Right cardiac atrium (tissue), 5 donors: ENCODE results near the gene SEC16A. TPM values are rescaled to one million over a fixed set of nuclear protein-coding genes. Genes with fewer than 3 reads are reported as not detected.
A peak's percentile ranks its signal among the peaks of the same experiment; 100 is the strongest.

ENCODE experiments used
- ATAC-seq, 2 donors: fragments of 200-7000 bp; cut with Tn5 transposase; one replicate each; pipeline versions ENCODE4 v1.8.0 to v1.9.1; 2020; ENCODE audit warnings: moderate library complexity in 2 of 2, mild to moderate bottlenecking in 1 of 2
- DNase-seq, 3 donors: peaks; one replicate each; pipeline ENCODE4 v3.0.0-alpha.2; 2020
- H3K27ac ChIP-seq: one replicate; pipeline ENCODE4 v1.5.1; 2013; ENCODE audit warnings: mild to moderate bottlenecking, low read length, control low read depth, moderate library complexity
- H3K27me3 ChIP-seq: one replicate; pipeline ENCODE4 v1.6.1; 2013; ENCODE audit not compliant: control insufficient read depth, insufficient read depth
- H3K4me1 ChIP-seq: one replicate; pipeline ENCODE4 v1.6.1; 2013; ENCODE audit warnings: low read length; ENCODE audit not compliant: control insufficient read depth, insufficient read depth
- H3K4me3 ChIP-seq: one replicate; pipeline ENCODE4 v1.5.1; 2013; ENCODE audit warnings: low read length, control low read depth
- H3K9me3 ChIP-seq: one replicate; pipeline ENCODE4 v1.6.1; 2013; ENCODE audit warnings: low read length; ENCODE audit not compliant: control insufficient read depth
- WGBS: extraction: QIAGEN DNeasy Blood & Tissue Kit; methylation state at CpG from one replicate; pipeline ENCODE4 v1.1.7; 2013; 5-methylcytosine and 5-hydroxymethylcytosine counted together
- intact Hi-C, 4 donors: fragments of 100-400 bp; cut with DNase I; formaldehyde crosslinking; loops; one replicate each; pipeline versions ENCODE4 v1.11.0 to v1.14.0; 2022 to 2023
- polyA plus RNA-seq: library from polyadenylated mRNA; stranded (reverse); fragments of 200-250 nt; gene quantifications from one replicate; pipeline ENCODE4 v1.2.3, GENCODE V29; 2013
- total RNA-seq, 4 donors: library from RNA; stranded (reverse); fragmentation: NEBNext Ultra II Directional; extraction: Animal tissue kit (Norgen Biotek cat#: 25700); gene quantifications; one replicate each; pipeline ENCODE4 v1.2.1, GENCODE V29; 2021
- donor health status: healthy with polysubstance abuse.
- donor health status: DM: no; HTN: yes; CAD: no.
- donor health status: DM: no; HTN: no; CAD: no.
- donor health status: DM: no; HTN: yes; CAD: no; lungs with severe emphysema.
- donor health status: DM: yes; HTN: yes; CAD: no.

Gene SEC16A
- total and polyA plus RNA-seq, 5 donors: 23.1 to 35.3 (median 26.4) TPM

- Histone ChIP-seq H3K27me3 (no peaks in the 10 kb centered on the region), H3K9me3 (no peaks in the 10 kb centered on the region), H3K4me1 (peaks cover 29% of the 10 kb centered on the region), H3K4me3 (no peak overlapping the region), H3K27ac (no peak overlapping the region)
- WGBS: 63% methylated on average over 34 of the region's 34 CpGs
- peak in 1 of 2 donors; percentile 9 for ATAC-seq
- DNase-seq: no peak
- intact Hi-C loops: no loop called here
Observed at GRCh38 chr9:136527721-136528710, 45.2 kb upstream of the SEC16A start.

- Histone ChIP-seq H3K4me3 (no peak overlapping the region), H3K9me3 (no peaks in the 10 kb centered on the region), H3K27me3 (no peaks in the 10 kb centered on the region), H3K4me1 (peaks cover 23% of the 10 kb centered on the region), H3K27ac (no peak overlapping the region)
- no peak for ATAC-seq
- intact Hi-C loops: no loop called here
- WGBS: 85% methylated on average over 20 of the region's 20 CpGs
- DNase-seq: no peak
Observed at GRCh38 chr9:136527131-136527530, 44.3 kb upstream of the SEC16A start.

- DNase-seq: no peak
- no peaks in the 10 kb centered on the region for H3K9me3 ChIP-seq
- ATAC-seq: peak; percentile 4 to 39
- H3K4me3 ChIP-seq: no peak overlapping the region
- no peaks in the 10 kb centered on the region for H3K27me3 ChIP-seq
- no peak overlapping the region for H3K27ac ChIP-seq
- intact Hi-C loops: no loop called here
- peaks cover 23% of the 10 kb centered on the region for H3K4me1 ChIP-seq
- 62% methylated on average over 30 of the region's 30 CpGs for WGBS
Observed at GRCh38 chr9:136526625-136527066, 43.8 kb upstream of the SEC16A start.

- Histone ChIP-seq H3K27ac (peak overlapping the region; percentile 27), H3K4me3 (no peak overlapping the region)
- intact Hi-C loops: no loop called here
Observed at GRCh38 chr9:136525841-136526499, 43.1 kb upstream of the SEC16A start.

GRCh38 chr9:136525207-136525606 lies 42.4 kb upstream of the SEC16A start:
- H3K4me1 ChIP-seq: peaks cover 18% of the 10 kb centered on the region
- DNase-seq (no peak), ATAC-seq (no peak)
- no peaks in the 10 kb centered on the region for H3K27me3 ChIP-seq
- WGBS: 84% methylated on average over 21 of the region's 21 CpGs
- H3K9me3 ChIP-seq: no peaks in the 10 kb centered on the region
- intact Hi-C loops: no loop called here
- H3K27ac ChIP-seq: no peak overlapping the region
- no peak overlapping the region for H3K4me3 ChIP-seq

More at GRCh38 chr9:136525841-136526499, 43.1 kb upstream of the SEC16A start:
- DNase-seq (peak; percentile 72 to 88 (median 86)), ATAC-seq (peak; percentile 55 to 65)
- Histone ChIP-seq H3K27me3 (no peaks in the 10 kb centered on the region), H3K9me3 (no peaks in the 10 kb centered on the region), H3K4me1 (peaks cover 23% of the 10 kb centered on the region)
- 39% methylated on average over 30 of the region's 30 CpGs for WGBS

- DNase-seq: no peak
- no peak for ATAC-seq
- H3K4me1 ChIP-seq: peaks cover 14% of the 10 kb centered on the region
- WGBS: 84% methylated on average over 59 of the region's 59 CpGs
- no peaks in the 10 kb centered on the region for H3K27me3 ChIP-seq
- no peak overlapping the region for H3K4me3 ChIP-seq
- intact Hi-C loops: no loop called here
- H3K27ac ChIP-seq: no peak overlapping the region
- H3K9me3 ChIP-seq: no peaks in the 10 kb centered on the region
Observed at GRCh38 chr9:136522314-136523237, 39.7 kb upstream of the SEC16A start.

GRCh38 chr9:136521537-136521936 lies 38.7 kb upstream of the SEC16A start:
- ATAC-seq (peak; percentile 8 to 37), DNase-seq (peak; percentile 68 to 86 (median 82))
- H3K9me3 ChIP-seq: no peaks in the 10 kb centered on the region
- H3K27me3 ChIP-seq: no peaks in the 10 kb centered on the region
- intact Hi-C loops: no loop called here
- peaks cover 12% of the 10 kb centered on the region for H3K4me1 ChIP-seq
- 55% methylated on average over 10 of the region's 10 CpGs for whole genome bisulfite sequencing
- no peak overlapping the region for H3K27ac ChIP-seq
- H3K4me3 ChIP-seq: no peak overlapping the region

GRCh38 chr9:136520053-136520540 lies 37.3 kb upstream of the SEC16A start:
- no peak overlapping the region for H3K4me3 ChIP-seq
- no peaks in the 10 kb centered on the region for H3K9me3 ChIP-seq
- intact Hi-C loops: no loop called here
- WGBS: 90% methylated on average over 20 of the region's 20 CpGs
- no peak overlapping the region for H3K27ac ChIP-seq
- peaks cover under 1% of the 10 kb centered on the region for H3K4me1 ChIP-seq
- no peak for ATAC-seq
- H3K27me3 ChIP-seq: no peaks in the 10 kb centered on the region
- DNase-seq: no peak

DNA sequence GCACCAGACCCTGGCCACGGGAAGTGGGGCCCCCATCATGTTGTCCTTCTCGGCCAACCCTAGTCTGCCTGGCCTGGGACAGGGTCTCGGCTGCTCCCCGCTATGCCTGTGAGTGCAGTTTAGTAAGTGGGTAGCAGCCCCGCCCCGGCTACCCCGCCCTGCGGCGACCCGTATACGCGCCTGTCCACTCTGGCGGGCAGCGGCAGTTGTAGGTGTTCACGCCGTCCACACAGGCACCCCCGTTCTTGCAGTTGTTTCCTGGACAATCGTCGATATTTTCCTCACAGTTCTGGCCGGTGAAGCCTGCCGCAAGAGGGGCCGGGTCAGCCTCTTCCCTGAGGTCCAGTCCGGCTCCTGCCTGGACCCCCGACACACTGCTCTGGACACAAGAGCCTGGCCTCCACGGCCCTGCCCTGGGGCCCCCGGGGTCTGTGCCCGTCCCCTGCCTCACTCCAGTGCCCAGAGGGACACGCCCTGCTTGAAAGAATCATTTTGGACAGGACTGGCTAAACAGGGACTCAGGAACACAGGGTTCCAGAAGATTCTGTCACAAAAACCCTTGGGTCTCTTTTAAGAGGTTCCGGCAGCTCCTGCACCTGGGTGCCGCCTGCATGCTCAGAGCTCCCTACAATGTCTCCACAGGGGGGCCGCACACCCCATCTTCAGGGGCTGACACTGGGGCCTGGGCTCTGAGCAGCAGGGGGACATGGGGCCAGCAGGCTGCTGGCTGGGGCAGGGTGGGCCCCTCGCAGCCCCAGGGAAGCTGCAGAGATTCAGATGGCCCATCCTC lies 36.6 kb upstream of the SEC16A start:
- WGBS: 90% methylated on average over 32 of the region's 32 CpGs
- DNase-seq: no peak
- Histone ChIP-seq H3K27me3 (no peaks in the 10 kb centered on the region), H3K27ac (no peak overlapping the region), H3K9me3 (no peaks in the 10 kb centered on the region), H3K4me1 (no peaks in the 10 kb centered on the region), H3K4me3 (no peak overlapping the region)
- no peak for ATAC-seq
- intact Hi-C loops: no loop called here

DNA sequence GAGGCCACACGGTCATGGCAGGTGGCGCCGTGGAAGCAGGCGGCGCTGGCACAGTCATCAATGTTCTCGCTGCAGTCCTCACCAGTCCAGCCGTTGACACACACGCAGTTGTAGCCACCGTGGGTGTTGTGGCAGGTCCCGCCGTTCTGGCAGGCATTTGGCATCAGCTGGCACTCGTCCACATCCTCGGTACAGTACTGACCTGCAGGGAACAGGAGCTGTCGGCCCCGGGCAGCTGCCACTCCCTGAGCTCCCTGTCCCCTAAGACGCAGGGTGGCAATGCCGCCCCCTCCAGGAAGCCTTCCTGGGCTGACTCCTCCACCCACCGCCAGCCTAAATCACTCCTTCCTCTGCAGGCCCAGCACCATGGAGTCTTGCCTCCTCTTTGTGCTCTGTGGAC lies 35.8 kb upstream of the SEC16A start:
- H3K9me3 ChIP-seq: no peaks in the 10 kb centered on the region
- H3K27me3 ChIP-seq: no peaks in the 10 kb centered on the region
- intact Hi-C loops: no loop called here
- no peak overlapping the region for H3K4me3 ChIP-seq
- peak in 1 of 3 donors; percentile 60 for DNase-seq
- 86% methylated on average over 18 of the region's 18 CpGs for WGBS
- no peak for ATAC-seq
- H3K4me1 ChIP-seq: no peaks in the 10 kb centered on the region
- H3K27ac ChIP-seq: no peak overlapping the region
